ENCODE results near the gene HTR3D. TPM values are rescaled to one million over a fixed set of nuclear protein-coding genes. Genes with fewer than 3 reads are reported as not detected.

HTR3D gene
- total RNA-seq, 2 experiments from 2014 or later: not detected

GRCh38 chr3:184082465-184082864 is 50.9 kb downstream of the HTR3D start:
- TF ChIP-seq CTCF (IDR thresholded peaks at IDR 0.05): no peak

GRCh38 chr3:184085389-184085852 is 53.9 kb downstream of the HTR3D start:
- ChIA-PET POLR2A (no interaction called here), CTCF (no interaction called here)
- no peak overlapping the region for H3K4me3 Mint-ChIP-seq
- no peaks in the 10 kb centered on the region for H3K27me3 Mint-ChIP-seq
- Histone ChIP-seq H3K36me3 (ENCODE audit: insufficient read depth, low read length) (no peaks in the 10 kb centered on the region), H3K27me3 (ENCODE audit: control insufficient read depth in 1 of 2, insufficient read depth in 2 of 2, low read length in 2 of 2) (no peaks in the 10 kb centered on the region), H3K4me1 (ENCODE audit: insufficient read depth, low read length) (no peaks in the 10 kb centered on the region), H3K4me3 (ENCODE audit: low read length) (no peak overlapping the region), H3K27ac (ENCODE audit: low read depth in 1 of 2, low read length in 2 of 2) (no peak overlapping the region), H3K9me3 (ENCODE audit: control insufficient read depth in 1 of 2, insufficient read depth in 1 of 2, low read length in 2 of 2) (peaks cover 8 to 23% of the 10 kb centered on the region in 2 experiments)
- DNase-seq (no peak), ATAC-seq (ENCODE audit: poor library complexity) (peak; percentile 60)
- no peaks in the 10 kb centered on the region for H3K36me3 Mint-ChIP-seq (ENCODE audit: low read depth)
- intact Hi-C loops (cut with DNase I, micrococcal nuclease): no loop called here
- peaks cover 7% of the 10 kb centered on the region for H3K4me1 Mint-ChIP-seq (ENCODE audit: low read depth)
- H3K9me3 Mint-ChIP-seq: no peaks in the 10 kb centered on the region
- no peak overlapping the region for H3K27ac Mint-ChIP-seq
- no peak for TF ChIP-seq CTCF (IDR thresholded peaks at IDR 0.05)

More at GRCh38 chr3:184082465-184082864, 50.9 kb downstream of the HTR3D start:
- Mint-ChIP-seq H3K27ac (no peak overlapping the region), H3K36me3 (ENCODE audit: low read depth) (no peaks in the 10 kb centered on the region), H3K9me3 (no peaks in the 10 kb centered on the region), H3K4me3 (no peak overlapping the region), H3K4me1 (ENCODE audit: low read depth) (peaks cover 7% of the 10 kb centered on the region), H3K27me3 (no peaks in the 10 kb centered on the region)
- ATAC-seq (ENCODE audit: poor library complexity) (no peak), DNase-seq (no peak)
- Histone ChIP-seq H3K36me3 (ENCODE audit: insufficient read depth, low read length) (no peaks in the 10 kb centered on the region), H3K4me1 (ENCODE audit: insufficient read depth, low read length) (no peaks in the 10 kb centered on the region), H3K27ac (ENCODE audit: low read depth in 1 of 2, low read length in 2 of 2) (no peak overlapping the region), H3K27me3 (ENCODE audit: control insufficient read depth in 1 of 2, insufficient read depth in 2 of 2, low read length in 2 of 2) (no peaks in the 10 kb centered on the region), H3K9me3 (ENCODE audit: control insufficient read depth in 1 of 2, insufficient read depth in 1 of 2, low read length in 2 of 2) (peaks cover 8 to 23% of the 10 kb centered on the region in 2 experiments), H3K4me3 (ENCODE audit: low read length) (no peak overlapping the region)
- CTCF ChIA-PET: no interaction called here
- POLR2A ChIA-PET: no interaction called here
- intact Hi-C loops (cut with DNase I, micrococcal nuclease): no loop called here

Other genes starting within 250 kb of the HTR3D start
- gene MAP6D1, start 206.2 kb upstream of the HTR3D start, total RNA-seq: 1 to 10 TPM; 1.1 to 1.6 TPM
- 10 to 100 TPM; 36.9 to 40.0 TPM for gene PARL, start 146.9 kb upstream of the HTR3D start, total RNA-seq
- 10 to 100 TPM; 10.8 to 11.4 TPM for gene ABCC5, start 13.9 kb upstream of the HTR3D start, total RNA-seq
- not detected for gene HTR3C, start 21.3 kb downstream of the HTR3D start, total RNA-seq
- not detected for gene HTR3E, start 65.3 kb downstream of the HTR3D start, total RNA-seq
- gene EIF2B5, start 103.6 kb downstream of the HTR3D start, total RNA-seq: 10 to 100 TPM; 53.6 TPM
- gene DVL3, start 123.6 kb downstream of the HTR3D start, total RNA-seq: 10 to 100 TPM; 30.0 to 31.7 TPM
- 100 to 1,000 TPM; 123 to 136 TPM for gene AP2M1, start 143.1 kb downstream of the HTR3D start, total RNA-seq
- gene ABCF3, start 154.5 kb downstream of the HTR3D start, total RNA-seq: 100 to 1,000 TPM; 163 to 166 TPM
- gene VWA5B2, start 197.8 kb downstream of the HTR3D start, total RNA-seq: not detected
- gene ALG3, start 217.2 kb downstream of the HTR3D start, total RNA-seq: 10 to 100 TPM; 12.0 to 13.5 TPM
- not detected for gene EEF1AKMT4, start 217.9 kb downstream of the HTR3D start, total RNA-seq
- not detected for gene CAMK2N2, start 229.8 kb downstream of the HTR3D start, total RNA-seq
- not detected for gene ECE2, start 244.3 kb downstream of the HTR3D start, total RNA-seq